Measurements from ENCODE around the gene GUCY2F.

Gene GUCY2F

GRCh38 chrX:109481986-109482385, at the start of gene GUCY2F:
Gene GUCY2F, minus strand, starts transcription at chrX:109482086. Its CDS starts 6,150 bp downstream, at chrX:109475936.
- DNase-seq = no peak

- no peak for DNase-seq
Observed at GRCh38 chrX:109519001-109519400, 37.1 kb upstream of the GUCY2F start.

- DNase-seq = no peak
Observed at GRCh38 chrX:109511113-109511512, 29.2 kb upstream of the GUCY2F start.

- DNase-seq = no peak
Observed at GRCh38 chrX:109508915-109509314, 27.0 kb upstream of the GUCY2F start.

GRCh38 chrX:109501176-109501575, 19.3 kb upstream of the GUCY2F start:
- DNase-seq = no peak

GRCh38 chrX:109498434-109498833, 16.5 kb upstream of the GUCY2F start:
- no peak for DNase-seq

- no peak for DNase-seq
Observed at GRCh38 chrX:109489174-109489573, 7.3 kb upstream of the GUCY2F start.

GRCh38 chrX:109487640-109488039, 5.8 kb upstream of the GUCY2F start:
- DNase-seq = no peak

GRCh38 chrX:109485470-109486340, 3.8 kb upstream of the GUCY2F start:
- peak; percentile 72 for DNase-seq

- DNase-seq = no peak
Observed at GRCh38 chrX:109484886-109485285, 3.0 kb upstream of the GUCY2F start.

GRCh38 chrX:109475174-109475891, 6.6 kb downstream of the GUCY2F start:
- DNase-seq = no peak

- DNase-seq = no peak
Observed at GRCh38 chrX:109472939-109473735, 8.7 kb downstream of the GUCY2F start.

- no peak for DNase-seq
Observed at GRCh38 chrX:109464231-109464630, 17.7 kb downstream of the GUCY2F start.

- no peak for DNase-seq
Observed at GRCh38 chrX:109463784-109464183, 18.1 kb downstream of the GUCY2F start.

- DNase-seq = no peak
Observed at GRCh38 chrX:109448282-109448938, 33.5 kb downstream of the GUCY2F start.

GRCh38 chrX:109441266-109441665, 40.6 kb downstream of the GUCY2F start:
- no peak for DNase-seq

- no peak for DNase-seq
Observed at GRCh38 chrX:109440475-109440874, 41.4 kb downstream of the GUCY2F start.

- no peak for DNase-seq
Observed at GRCh38 chrX:109409181-109409580, 72.7 kb downstream of the GUCY2F start.

- no peak for DNase-seq
Observed at GRCh38 chrX:109403922-109404321, 78.0 kb downstream of the GUCY2F start.

- no peak for DNase-seq
Observed at GRCh38 chrX:109399831-109400230, 82.1 kb downstream of the GUCY2F start.

GRCh38 chrX:109398833-109399232, 83.1 kb downstream of the GUCY2F start:
- no peak for DNase-seq

GRCh38 chrX:109398061-109398460, 83.8 kb downstream of the GUCY2F start:
- no peak for DNase-seq

GRCh38 chrX:109393859-109394258, 88.0 kb downstream of the GUCY2F start:
- no peak for DNase-seq

Measured in activated CD8-positive, alpha-beta memory T cell treated with anti-CD3 and anti-CD28 coated beads for 24 hours (primary cell).